Stimulated activated CD4-positive, alpha-beta T cell treated with anti-CD3 and anti-CD28 coated beads, Interleukin-12 subunit alpha, Interleukin-12 subunit beta, amount 100 ng/mL, for 4 hours (primary cell): ENCODE results near the gene TNIP1.

Experiments used
- DNase-seq: peaks from one replicate; pipeline ENCODE4 v3.0.0-alpha.2; 2020

Gene TNIP1

DNA sequence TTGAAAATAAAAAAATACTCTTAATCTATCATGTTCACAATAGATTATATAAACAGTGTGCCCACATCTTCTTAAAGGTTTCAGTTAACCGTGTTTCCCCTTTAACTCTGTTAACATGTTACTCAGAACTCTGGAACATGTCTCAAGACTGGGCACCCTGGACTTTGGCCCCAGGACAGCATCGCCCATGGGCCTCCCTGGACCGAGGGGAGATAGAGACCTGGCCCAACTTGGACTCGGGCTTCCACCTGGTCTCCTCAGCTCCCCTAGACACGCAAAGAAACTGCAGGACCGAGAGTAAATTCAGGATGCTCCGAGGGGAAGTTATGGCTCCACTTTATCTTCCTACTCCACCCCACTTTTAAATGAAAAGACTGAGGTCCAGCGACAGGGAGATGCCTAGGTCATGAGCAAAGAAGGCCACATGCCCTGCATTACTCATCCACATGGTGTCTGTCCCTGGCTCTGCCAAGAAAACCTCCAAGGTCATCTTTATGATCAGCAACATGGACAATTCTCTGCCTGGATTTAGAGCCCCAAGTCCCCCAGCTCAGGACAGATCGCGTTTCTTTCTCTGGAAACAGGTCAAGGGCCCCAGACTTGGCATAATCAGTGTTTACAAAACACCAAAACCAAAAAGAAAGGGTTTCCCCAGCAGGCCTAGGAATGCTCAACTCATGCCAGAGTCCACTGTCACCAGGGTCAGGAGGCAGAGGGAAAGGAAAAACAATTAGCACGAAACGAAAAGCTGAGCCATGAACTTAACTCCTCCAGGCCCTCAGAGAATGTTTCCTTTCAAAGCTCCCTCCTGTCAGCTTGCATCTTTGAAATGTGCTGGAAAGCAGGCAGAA lies 43.0 kb downstream of the TNIP1 start:
- DNase-seq = no peak

DNA sequence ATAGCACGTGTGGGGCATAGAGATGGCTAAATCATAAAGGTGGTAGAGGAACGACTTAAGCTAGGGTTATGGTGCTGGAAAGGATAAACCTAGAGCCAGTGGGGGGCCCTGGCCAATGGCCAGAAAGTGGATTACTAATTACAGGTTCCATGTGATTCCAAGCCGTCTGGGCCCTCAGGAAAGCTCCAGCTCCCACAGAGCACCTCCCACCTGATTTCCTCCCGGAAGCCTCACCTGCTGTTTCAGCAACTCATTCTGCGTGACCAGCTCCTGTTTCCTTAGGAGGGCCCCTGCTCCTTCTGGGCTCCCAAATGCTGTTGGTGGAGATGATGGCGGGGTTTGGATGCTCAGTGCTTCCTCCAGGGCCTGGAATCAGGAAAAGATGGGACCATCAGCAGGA lies 44.3 kb downstream of the TNIP1 start:
- DNase-seq = no peak

- no peak for DNase-seq
Observed at GRCh38 chr5:151034422-151035379, 46.1 kb downstream of the TNIP1 start.

GRCh38 chr5:151033217-151033934 lies 47.5 kb downstream of the TNIP1 start:
- no peak for DNase-seq

DNA sequence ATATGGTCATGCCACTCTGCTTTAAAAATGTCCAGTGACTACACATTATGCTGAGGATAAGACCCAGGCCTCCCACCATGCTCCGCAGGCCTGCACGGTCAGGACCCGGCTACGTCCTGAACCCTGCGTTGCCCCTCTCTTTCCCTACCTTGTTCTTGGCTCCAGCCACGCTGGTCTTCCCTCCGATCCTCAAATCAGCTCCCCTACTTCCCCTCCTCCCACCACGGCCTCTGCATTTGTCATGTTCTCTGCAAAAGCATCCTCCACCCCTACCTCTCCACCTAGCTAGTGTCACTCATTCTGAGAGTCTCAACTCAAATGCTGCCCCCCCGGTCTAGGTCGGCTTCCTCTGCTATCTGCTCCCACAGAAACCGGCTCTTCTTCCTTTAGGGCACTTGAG lies 49.3 kb downstream of the TNIP1 start:
- DNase-seq = no peak

DNA sequence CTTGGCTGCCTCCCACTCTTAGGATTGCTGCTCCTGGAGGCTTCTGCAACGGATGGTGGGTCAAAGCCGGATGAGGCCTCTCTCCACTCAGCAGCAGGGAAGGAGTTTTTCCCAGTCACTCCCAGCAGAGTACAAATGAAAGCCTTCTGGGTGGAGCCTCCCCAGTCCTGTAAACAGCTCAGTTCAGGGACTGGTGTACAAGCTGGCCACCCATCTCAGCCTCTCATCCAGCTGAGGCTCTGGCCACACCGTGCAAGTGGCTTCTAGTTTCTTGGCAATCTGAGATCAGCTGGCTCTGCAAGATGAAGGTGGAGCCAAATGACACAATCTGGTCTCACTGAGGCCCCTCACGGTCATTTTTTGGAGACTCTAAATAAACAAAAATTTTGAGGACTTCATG lies 50.5 kb downstream of the TNIP1 start:
- DNase-seq = no peak

DNA sequence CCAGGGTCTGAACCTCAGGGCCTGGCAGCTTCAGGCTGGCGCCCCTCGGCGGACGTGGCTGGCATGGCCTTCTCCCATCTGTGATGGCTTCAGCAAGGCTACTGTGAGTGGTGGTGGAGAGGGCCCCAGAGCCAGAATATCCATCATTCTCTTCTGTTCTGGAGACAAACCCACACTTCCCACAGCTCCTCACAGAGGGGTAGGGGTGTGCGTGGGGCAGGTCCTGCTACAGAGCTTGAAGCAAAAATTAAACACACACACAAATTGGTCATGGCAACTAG lies 50.8 kb downstream of the TNIP1 start:
- DNase-seq = no peak

DNA sequence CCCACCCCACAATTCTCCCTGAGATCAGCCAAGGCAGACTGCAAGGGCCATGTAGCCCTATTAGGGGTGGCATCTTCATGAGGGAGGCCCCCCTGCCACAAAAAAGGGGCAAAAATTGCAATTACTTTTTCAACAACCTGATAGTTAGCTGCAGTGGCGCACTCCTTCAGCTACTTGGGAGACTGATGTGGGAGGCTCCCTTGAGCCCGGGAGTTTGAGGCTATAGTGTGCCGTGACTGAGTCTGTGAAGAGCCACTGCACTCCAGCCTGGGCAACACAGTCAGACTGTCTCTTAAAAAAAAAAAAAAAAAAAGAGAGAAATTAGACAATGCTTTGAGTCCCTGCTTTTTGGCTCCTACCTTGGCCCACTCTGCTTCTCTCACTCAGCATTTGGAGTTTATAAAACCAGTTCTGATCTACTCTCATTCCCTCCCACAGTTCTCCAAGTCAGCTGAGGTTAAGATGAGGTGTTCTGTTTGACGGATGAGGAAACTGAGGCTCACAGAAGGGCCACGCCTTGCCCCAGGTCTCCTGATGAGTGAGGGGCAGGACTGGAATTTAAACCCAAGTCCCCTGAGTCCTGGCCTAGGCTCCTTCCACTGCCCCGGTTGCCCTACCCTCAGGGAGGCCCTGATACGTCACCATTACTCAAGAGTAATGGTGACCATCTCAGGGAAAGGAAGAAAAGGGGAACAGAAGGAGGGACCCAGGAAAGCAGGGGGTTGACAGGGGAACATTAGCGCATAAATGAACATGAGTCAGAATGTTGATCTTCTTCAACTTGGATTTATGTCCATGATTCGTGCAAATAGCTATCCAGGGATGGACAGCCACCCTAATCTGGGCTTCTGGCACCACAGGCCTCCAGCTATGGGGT lies 51.4 kb downstream of the TNIP1 start:
- DNase-seq = no peak

- no peak for DNase-seq
Observed at GRCh38 chr5:151028717-151029116, 52.1 kb downstream of the TNIP1 start.

GRCh38 chr5:151027961-151028479 lies 52.8 kb downstream of the TNIP1 start:
- no peak for DNase-seq

DNA sequence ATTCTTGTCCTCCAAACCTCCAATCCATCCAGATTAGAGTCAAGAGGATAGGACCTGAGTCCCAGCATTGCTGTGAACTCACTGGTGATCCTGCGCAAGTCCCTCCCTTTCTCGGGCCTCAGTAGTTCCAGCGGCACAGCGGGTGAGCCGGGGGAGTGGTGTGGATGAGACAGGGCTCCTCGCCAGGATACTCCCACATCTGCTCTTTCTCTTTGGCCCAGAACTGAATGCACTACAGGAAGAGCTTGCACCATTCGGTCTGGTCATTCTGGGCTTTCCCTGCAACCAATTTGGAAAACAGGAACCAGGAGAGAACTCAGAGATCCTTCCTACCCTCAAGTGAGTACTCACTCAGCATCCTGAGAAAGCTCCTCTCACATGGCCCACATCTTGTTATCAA lies 54.2 kb downstream of the TNIP1 start:
- no peak for DNase-seq

GRCh38 chr5:151026088-151026487 lies 54.7 kb downstream of the TNIP1 start:
- no peak for DNase-seq

GRCh38 chr5:151025250-151025606 lies 55.6 kb downstream of the TNIP1 start:
- no peak for DNase-seq

DNA sequence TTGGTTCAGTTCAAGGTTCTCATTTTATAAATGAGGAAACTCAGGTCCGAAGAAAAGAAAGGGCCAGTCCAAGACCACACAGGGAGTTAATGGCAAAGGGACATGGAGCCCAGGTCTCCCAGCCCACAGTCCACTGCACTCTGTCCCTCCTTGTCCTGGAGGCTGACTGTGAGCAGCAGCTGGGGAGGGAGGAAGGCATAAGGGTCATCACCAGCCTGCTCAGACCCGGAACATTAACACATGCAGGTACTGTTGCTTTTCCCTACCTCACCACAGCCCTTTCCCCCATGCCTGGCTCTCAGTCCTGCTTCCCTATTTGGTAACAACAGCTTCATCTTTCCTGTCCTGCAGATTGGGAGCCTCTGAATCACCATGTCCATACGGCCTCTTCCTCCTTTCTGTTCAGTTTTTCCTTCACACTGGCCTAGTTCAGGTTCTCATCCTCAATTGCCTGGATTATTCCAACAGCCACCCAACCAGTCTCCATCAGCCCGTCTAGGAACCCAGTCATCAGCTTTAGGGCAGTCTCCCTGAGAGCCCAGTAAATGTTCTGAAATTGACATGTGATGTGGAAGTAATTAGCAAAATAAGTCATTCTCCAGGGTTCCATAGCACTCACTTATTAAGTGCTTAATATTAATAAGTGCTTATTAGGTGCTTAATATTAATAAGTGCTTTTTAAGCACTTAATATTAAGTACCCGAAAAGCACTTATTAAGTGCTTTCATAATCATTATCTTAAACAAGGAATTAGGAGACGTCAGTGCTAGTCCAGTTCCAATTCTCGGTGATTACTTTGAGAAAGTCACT lies 56.2 kb downstream of the TNIP1 start:
- DNase-seq = no peak

DNA sequence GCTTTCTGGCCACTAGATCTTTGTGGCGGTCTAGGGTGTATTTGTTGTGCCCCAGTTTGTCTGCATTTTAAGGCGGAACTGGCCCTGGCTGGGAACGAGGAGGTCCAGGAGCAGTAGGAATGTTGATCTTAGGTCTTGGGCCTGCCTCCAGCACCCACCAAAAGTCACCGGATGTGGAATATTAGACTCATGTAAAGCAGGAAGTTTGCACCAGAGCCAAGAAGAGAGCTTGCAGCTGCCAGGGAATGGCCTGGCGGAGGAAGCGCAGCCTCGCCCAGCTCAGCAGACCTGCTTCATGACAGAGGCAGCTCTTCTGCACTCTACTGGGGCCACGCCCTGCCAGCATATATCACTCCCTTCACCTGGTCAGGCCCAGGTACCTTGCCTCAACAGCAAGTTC lies 57.2 kb downstream of the TNIP1 start:
- DNase-seq = no peak

DNA sequence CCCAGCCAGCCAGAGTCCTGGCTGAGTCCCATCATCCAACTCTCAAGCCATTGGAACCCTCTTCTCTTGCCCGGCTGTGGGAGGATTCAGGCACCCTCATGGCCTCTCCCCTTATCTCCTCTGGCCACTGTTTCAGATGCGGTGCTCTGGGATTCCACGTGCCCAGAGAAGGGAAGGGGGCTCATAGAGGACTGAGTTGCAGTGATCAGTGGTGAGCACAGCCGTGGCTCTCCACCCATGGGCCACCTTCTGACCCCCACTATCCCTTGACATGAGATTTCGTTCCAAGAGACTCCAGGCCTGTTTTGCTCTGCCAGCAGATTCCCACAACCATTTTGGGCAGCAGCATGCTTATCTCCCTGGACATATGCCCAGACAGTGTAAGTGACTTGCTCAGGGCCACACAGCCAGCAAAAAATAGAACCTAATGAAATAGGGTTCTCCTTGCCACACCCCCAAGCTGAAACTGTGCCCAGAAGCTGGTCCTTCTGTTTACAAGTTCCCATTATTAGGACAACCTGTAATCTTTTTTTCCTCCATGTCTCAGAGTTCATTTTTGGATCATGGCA lies 57.7 kb downstream of the TNIP1 start:
- no peak for DNase-seq

DNA sequence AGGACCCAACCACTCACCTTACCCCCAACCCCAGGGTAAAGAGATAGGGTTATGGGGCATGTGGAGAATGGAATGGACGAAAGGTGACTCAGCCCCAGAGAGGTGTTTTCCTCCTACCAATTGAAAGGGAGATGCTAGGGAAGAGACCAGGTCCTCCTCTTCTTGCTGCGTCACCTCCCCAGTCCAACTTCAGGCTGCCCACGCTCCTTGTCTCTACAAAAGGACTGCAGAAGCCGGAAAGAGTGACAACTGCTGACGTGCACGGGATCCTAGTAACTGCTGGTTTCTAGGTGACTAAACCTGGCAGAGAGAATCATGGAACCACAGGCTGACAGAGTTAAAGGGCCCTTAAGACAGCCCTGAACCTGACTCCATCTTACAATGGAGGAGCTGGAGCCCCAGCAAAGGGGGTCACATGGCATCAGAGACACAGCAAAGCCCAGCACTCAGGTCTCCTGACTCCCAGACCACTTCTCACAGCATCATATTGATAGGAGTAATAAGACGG lies 58.3 kb downstream of the TNIP1 start:
- no peak for DNase-seq

- no peak for DNase-seq
Observed at GRCh38 chr5:151021746-151022145, 59.1 kb downstream of the TNIP1 start.

DNA sequence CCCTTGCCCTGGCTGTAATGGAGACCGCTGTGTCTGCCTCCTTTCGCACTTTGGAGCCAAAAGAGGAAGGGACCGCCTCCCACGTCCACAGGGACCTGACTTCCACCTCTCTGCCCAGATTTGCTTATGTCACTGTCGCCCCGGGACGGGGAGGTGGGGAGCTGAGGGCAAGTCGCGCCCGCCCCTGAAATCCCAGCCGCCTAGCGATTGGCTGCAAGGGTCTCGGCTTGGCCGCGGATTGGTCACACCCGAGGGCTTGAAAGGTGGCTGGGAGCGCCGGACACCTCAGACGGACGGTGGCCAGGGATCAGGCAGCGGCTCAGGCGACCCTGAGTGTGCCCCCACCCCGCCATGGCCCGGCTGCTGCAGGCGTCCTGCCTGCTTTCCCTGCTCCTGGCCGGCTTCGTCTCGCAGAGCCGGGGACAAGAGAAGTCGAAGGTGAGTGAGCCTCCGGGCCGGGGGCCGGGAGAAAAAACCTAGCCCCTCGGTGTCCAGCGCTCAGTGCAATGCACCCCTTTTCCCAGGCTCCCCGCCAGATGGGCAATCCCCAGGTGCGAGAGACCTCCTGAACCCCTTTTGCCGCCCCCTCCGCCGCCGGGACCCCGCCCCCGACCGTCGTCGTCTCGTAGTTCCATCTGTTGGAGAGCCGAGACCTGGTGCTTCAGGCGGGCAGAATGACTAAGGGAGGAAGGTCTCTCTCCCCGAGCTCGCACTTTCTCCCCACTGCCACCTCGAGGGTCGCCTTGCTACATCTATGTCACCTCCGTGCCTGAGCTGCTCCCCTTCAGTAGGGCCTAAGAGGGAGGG lies 60.3 kb downstream of the TNIP1 start, which contains the start of gene GPX3:
GPX3 (plus strand) TSS at position 288 of the 807 bp plus-strand sequence; CDS start at position 352, 64 bp downstream.
- DNase-seq = peak; percentile 45

DNA sequence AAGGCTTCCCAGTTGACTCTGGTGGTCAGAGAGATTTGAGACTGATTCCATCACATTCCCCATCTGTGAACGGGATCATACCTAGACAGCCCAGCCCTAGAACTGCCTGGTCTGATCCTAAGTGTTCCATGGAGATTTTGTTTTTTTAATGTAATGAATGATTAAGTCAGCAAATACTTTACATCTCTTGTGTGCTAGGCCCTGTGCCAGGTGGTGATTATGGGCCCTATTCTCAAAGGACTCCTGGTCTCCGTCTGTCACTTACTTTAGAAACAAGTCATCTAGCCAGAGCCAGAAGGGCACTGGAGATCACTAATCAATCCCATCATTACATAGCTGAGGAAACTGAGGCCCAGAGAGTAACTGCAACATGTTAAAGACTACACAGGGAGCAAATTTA lies 61.5 kb downstream of the TNIP1 start:
- no peak for DNase-seq
